Kidney (tissue), 14 donors: ENCODE data around the gene PCDHGA1. TPM values are rescaled to one million over a fixed set of nuclear protein-coding genes. Genes with fewer than 3 reads are reported as not detected.

Experiments
- DNase-seq, 5 donors: peaks; one replicate each; pipeline ENCODE4 v3.0.0-alpha.2; 2013 to 2020
- FAIRE-seq: peaks from 2 replicates; lab custom pipeline; 2012; peaks lifted over from hg19 to GRCh38; lab: Jason Lieb, UNC
- H3K27ac ChIP-seq, 2 donors: one replicate each; pipeline ENCODE4 v1.7.0; 2013; ENCODE audit warnings: low read depth in 2 of 2, low read length in 2 of 2, inconsistent platforms in 1 of 2
- H3K27me3 ChIP-seq: one replicate; pipeline ENCODE4 v1.7.1; 2013; ENCODE audit warnings: low read length, inconsistent platforms; ENCODE audit not compliant: control insufficient read depth, insufficient read depth
- H3K36me3 ChIP-seq, 3 donors: one replicate each; pipeline versions ENCODE4 v1.7.0 to v1.7.1; 2013; ENCODE audit warnings: low read length in 3 of 3, control low read depth in 1 of 3, inconsistent platforms in 1 of 3; ENCODE audit not compliant: insufficient read depth in 3 of 3, control insufficient read depth in 2 of 3
- H3K4me1 ChIP-seq, 3 donors: one replicate each; pipeline versions ENCODE4 v1.7.0 to v1.7.1; 2013; ENCODE audit warnings: low read length in 3 of 3, inconsistent platforms in 1 of 3, low read depth in 1 of 3; ENCODE audit not compliant: control insufficient read depth in 2 of 3, insufficient read depth in 2 of 3
- H3K4me3 ChIP-seq, 3 donors: one replicate each; pipeline versions ENCODE4 v1.7.0 to v1.8.1; 2013; ENCODE audit warnings: low read length in 3 of 3, control low read depth in 1 of 3, inconsistent platforms in 1 of 3
- H3K9ac ChIP-seq, 3 donors: one replicate each; pipeline versions ENCODE4 v1.7.0 to v1.7.1; 2013; ENCODE audit warnings: low read length in 3 of 3, control low read depth in 1 of 3, inconsistent platforms in 1 of 3
- H3K9me3 ChIP-seq, 3 donors: one replicate each; pipeline versions ENCODE4 v1.7.0 to v1.7.1; 2013; ENCODE audit warnings: low read length in 3 of 3, control low read depth in 1 of 3, inconsistent platforms in 1 of 3; ENCODE audit not compliant: control insufficient read depth in 2 of 3, insufficient read depth in 1 of 3
- intact Hi-C: fragments of 100-400 bp; cut with DNase I; formaldehyde crosslinking; loops from one replicate; pipeline ENCODE4 v1.11.1; 2022
- polyA plus RNA-seq: library from polyadenylated mRNA; stranded (reverse); fragments of 350-450 nt; fragmentation: Illumina TruSeq; extraction: RNeasy Lipid Tissue Mini Kit (QIAGEN cat#74804); gene quantifications from one replicate; pipeline ENCODE4 v1.2.3, GENCODE V29; 2014; ENCODE audit warnings: low read depth, low replicate concordance; ENCODE audit not compliant: insufficient read depth
- total RNA-seq: library from RNA; stranded (reverse); fragmentation: NEBNext Ultra II Directional; extraction: Animal tissue kit (Norgen Biotek cat#: 25700); gene quantifications from one replicate; pipeline ENCODE4 v1.2.1, GENCODE V29; 2021
- TF ChIP-seq, protein P1 (sequence below): IDR thresholded peaks from 3 replicates; pipeline ENCODE4 v1.5.1; 2012; ENCODE audit warnings: mild to moderate bottlenecking, moderate library complexity, borderline replicate concordance; ENCODE audit not compliant: insufficient read depth; ENCODE audit errors: extremely low read depth
- donor health status: control.
- donor health status: control.
- donor health status: control.
- donor health status: control.
- donor health status: control.
- donor health status: DM: yes; HTN: yes; CAD: no.
- donor health status: Normal renal cell carcinoma (clear cell type).

PCDHGA1 gene
- total and polyA plus RNA-seq, 2 donors from 2014 or later, result 0.19 to 0.69 TPM

GRCh38 chr5:141512390-141512910 is 182.1 kb downstream of the PCDHGA1 start:
- FAIRE-seq, result no peak
- Histone ChIP-seq H3K9me3 (no peaks in the 10 kb centered on the region), H3K36me3 (peaks cover 5 to 13% (median 6%) of the 10 kb centered on the region in 3 donors), H3K27ac (peak overlapping the region; percentile 55 to 68), H3K4me3 (peak overlapping the region; percentile 92 to 99 (median 93)), H3K9ac (peak overlapping the region; percentile 16 to 99 (median 75)), H3K4me1 (peaks cover 11 to 16% (median 14%) of the 10 kb centered on the region in 3 donors), H3K27me3 (no peaks in the 10 kb centered on the region)
- intact Hi-C loops, result no loop called here
- TF ChIP-seq, protein P1, sequence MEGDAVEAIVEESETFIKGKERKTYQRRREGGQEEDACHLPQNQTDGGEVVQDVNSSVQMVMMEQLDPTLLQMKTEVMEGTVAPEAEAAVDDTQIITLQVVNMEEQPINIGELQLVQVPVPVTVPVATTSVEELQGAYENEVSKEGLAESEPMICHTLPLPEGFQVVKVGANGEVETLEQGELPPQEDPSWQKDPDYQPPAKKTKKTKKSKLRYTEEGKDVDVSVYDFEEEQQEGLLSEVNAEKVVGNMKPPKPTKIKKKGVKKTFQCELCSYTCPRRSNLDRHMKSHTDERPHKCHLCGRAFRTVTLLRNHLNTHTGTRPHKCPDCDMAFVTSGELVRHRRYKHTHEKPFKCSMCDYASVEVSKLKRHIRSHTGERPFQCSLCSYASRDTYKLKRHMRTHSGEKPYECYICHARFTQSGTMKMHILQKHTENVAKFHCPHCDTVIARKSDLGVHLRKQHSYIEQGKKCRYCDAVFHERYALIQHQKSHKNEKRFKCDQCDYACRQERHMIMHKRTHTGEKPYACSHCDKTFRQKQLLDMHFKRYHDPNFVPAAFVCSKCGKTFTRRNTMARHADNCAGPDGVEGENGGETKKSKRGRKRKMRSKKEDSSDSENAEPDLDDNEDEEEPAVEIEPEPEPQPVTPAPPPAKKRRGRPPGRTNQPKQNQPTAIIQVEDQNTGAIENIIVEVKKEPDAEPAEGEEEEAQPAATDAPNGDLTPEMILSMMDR, result peak; percentile 79
- peak; percentile 88 to 94 (median 90) for DNase-seq

GRCh38 chr5:141512911-141513626 is 182.8 kb downstream of the PCDHGA1 start:
- no peaks in the 10 kb centered on the region for H3K9me3 ChIP-seq
- peak overlapping the region; percentile 68 to 77 for H3K27ac ChIP-seq
- H3K36me3 ChIP-seq, result peaks cover 5 to 17% (median 6%) of the 10 kb centered on the region in 3 donors
- no peaks in the 10 kb centered on the region for H3K27me3 ChIP-seq
- H3K4me1 ChIP-seq, result peaks cover 11 to 16% (median 14%) of the 10 kb centered on the region in 3 donors
- peak; percentile 80 to 93 (median 90) for DNase-seq
- TF ChIP-seq, protein P1, result no peak
- intact Hi-C loops, result no loop called here
- peak overlapping the region; percentile 74 to 99 (median 75) for H3K9ac ChIP-seq
- peak overlapping the region; percentile 92 to 99 (median 93) for H3K4me3 ChIP-seq
- FAIRE-seq, result no peak

- intact Hi-C loops, result no loop called here
- Histone ChIP-seq H3K9me3 (no peaks in the 10 kb centered on the region), H3K4me3 (peak overlapping the region; percentile 92 to 99 (median 93)), H3K27me3 (no peaks in the 10 kb centered on the region), H3K36me3 (peaks cover 6 to 18% (median 7%) of the 10 kb centered on the region in 3 donors), H3K9ac (peak overlapping the region in 2 of 3 donors; percentile 75 to 99), H3K27ac (peak overlapping the region; percentile 69 to 77), H3K4me1 (peaks cover 11 to 16% (median 14%) of the 10 kb centered on the region in 3 donors)
- DNase-seq (peak; percentile 88 to 95 (median 92)), FAIRE-seq (no peak)
- TF ChIP-seq, protein P1, result no peak
Measured at GRCh38 chr5:141513627-141514329, 183.5 kb downstream of the PCDHGA1 start.
